HG03558 (cell line): ENCODE results near the gene CCDC86.

Experiments used
- ATAC-seq: cut with Tn5 transposase; IDR thresholded peaks from one replicate; pipeline ENCODE4 v1.9.1; 2021; ENCODE audit warnings: moderate number of reproducible peaks; ENCODE audit not compliant: unreplicated experiment; ENCODE audit errors: extremely low read depth

Gene CCDC86

DNA sequence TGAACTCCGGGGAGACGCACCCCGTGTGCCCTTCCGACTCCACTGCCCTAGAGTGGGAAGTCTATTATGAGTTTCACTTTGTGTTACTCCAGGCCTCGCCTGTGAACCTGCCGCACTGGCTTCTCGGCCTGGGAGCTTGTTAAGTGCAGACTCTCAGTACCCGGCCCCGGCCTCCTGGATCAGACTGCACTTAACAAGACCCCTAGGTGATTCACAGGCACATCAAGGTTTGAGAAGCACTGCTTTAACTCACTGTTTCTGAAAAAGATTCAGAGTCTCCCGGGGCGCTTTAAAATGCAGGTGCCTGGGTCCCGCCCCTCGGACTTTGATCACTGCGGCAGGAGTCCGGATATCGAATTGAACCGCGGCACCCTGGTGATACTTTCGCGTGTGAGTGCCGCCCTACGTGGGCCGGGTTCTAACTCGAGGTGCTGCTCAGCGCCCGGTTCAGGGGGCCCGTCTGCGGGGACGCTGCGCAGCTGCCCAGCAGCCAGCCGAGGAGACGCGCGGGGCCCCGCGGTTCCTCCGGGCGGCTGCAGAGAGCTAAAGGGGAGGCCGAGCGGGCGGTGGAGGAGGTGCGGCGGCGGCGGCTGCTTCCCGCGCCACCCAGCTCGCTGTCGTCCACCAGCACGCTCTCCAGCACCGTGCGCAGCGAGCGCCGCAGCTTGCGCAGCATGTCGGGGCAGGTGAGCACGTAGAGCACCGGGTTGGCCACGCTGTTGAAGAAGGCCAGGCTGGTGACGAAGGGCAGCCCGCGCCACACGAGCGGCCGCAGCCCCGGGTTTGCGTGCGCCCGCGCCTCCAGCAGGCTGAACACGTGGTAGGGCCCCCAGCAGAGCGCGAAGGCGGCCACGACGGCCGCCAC, 10.4 kb downstream of the CCDC86 start:
- ATAC-seq, result no peak

DNA sequence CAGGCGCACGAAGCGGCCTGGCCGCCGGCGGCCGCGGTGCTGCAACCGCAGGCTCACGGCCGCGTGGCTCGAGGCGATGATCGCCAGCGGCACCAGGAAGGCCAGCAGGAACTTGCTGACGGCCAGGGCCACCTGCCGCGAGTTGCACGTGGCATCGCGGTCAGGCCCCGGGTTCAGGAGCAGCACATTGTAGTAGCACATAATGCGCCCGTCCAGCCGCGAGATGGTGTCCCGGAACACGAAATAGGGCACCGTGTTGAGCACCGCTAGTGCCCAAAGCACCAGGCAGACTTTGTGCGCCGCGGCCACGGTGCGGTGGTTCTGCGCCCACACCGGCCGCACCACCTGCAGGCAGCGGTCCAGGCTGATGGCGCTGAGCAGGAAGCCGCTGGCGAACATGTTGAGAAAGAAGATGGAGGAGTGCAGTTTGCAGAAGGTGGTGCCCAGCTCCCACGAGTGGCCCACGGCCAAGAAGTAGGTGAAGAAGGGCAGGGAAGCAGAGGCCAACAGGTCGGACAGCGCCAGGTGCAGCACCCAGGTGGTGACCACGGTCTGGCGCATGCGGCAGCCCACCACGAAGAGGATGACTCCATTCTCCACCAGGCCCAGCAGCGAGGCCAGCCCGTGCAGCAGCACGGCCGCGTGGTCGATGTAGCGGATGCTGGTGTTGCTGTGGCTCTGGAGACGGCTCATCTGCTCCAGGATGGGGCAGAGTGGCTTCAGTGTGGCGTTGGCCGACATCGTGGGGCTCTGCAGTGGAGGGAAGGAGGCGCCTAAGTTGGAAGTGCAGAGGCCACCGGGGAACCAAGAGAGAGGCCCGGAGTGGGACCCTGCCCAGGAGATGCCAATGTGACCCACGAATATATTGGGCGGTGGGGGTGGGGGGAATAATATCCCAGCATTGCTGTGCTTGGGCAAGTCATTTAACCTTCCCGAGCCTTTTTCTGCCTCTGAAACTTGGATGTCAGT, 11.4 kb downstream of the CCDC86 start:
- no peak for ATAC-seq

DNA sequence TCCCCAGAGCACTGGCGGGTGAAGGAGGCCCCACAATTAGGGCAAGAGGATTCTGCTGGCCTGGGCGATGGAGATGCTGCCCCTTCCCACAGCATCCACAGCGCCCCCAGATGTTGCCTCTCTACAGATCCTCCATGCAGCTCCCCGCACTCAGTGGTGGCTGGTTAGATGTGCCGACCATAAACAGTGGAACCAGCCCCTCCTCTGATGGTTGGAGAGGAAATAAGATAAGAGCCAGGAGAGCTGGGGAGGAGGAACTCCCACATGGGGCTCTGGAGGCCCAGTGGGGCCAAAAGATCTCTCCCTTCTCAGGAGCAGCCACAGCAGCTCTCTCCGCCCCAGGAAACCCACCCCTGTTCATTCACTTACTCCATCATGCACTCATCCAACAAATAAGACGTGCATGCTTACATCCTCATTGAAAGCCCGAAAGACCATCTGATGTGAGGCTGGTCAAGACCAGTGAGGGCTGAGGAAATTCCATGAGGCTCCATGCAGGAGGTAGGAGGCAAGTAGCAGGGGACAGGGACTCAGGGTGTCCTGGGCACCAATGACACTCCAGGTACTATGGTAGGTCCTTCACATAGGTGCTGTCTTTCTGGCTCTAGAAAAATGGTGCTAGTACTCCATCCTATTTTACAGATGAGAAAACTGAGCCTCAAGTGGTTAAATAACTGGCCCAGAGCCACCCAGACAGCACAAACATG, 12.4 kb downstream of the CCDC86 start:
- ATAC-seq, result no peak

DNA sequence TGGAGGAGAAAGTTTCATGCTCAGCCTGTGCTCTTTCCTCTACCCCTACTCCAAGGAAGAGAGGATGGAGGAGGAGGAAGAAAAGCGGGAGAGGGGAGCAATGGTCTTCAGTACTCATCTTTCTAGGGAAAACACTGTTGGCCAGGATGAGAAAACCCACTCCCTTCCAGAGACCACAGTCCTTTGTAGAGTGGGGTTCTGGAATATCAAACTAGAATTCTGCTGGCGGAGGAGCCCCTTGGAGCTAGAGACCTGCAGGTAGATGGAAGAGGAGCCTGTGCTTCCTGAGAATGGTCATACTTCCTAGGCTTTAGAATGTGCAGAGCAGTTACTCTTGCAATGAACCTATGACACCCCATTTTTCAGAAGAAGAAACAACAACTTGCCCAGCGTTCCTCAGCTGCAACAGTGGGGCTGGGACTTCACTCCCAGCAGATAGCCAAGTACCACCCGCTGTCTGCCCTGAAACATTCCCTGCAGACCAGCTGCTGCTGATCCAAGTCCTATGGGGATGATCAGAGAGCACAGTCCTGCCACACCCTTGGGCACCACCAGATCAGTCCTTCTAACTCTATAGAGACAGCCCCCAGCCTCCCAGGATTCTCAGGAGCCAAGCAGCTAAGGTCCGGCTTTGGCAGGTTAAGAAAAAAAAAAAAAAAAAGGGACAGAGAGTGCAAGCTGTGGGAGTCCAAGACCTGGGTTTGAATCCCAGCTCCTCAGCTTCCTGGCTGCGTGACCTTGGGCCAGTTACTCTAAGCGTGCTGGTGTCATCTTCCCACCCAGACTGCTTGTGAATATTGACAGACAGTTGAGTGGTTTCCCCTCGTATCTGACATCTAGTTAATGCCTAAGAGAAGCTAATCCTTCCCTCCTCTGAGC, 13.2 kb downstream of the CCDC86 start:
- no peak for ATAC-seq

DNA sequence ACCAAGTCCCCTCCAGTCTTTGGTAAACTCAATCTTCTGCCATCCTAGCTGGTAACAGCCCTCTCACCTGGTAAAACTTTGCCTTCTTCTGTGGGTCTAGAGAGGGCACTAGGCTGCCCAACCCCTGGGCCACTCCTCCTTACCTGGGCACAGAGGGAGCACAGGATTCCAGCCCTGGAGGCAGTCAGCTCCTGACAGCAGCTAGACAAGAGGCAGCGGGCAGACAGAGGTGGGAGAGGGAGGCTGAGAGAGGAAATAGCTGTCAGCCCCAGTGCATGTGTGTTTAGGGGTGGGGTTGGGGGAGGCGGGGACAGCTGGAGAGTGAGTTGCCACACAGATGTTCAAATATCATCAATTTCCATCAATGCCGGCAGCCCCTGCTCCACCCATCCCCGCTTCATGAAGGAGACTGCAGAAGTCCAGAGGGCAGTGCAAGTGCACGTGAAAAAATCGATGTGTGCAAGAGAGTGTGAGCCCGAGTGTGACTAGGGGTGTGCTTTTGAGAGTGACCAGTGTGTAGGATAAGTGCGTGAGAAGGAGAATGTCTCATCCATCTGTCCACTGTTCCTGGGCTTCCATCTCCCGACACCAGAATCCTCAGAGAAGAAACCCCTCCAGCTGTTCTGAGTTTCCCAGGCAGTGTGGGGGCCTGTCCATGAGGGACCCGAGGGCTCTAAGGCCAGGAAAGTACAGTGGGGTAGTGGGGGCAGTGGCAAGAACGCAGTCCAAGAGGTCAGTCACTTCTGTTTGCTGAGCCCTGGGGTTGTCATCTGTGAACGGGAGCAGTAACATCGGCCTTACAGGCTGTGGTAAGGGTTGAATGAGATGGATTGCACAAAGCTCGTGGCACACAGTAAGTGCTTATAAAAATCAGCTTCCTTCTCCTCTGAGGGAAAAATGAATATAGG, 14.1 kb downstream of the CCDC86 start, which contains the start of gene PTGDR2:
PTGDR2 (minus strand) TSS at position 225 of the 908 bp plus-strand sequence. CDS start 2,228 bp downstream, outside the sequence.
- ATAC-seq, result no peak

DNA sequence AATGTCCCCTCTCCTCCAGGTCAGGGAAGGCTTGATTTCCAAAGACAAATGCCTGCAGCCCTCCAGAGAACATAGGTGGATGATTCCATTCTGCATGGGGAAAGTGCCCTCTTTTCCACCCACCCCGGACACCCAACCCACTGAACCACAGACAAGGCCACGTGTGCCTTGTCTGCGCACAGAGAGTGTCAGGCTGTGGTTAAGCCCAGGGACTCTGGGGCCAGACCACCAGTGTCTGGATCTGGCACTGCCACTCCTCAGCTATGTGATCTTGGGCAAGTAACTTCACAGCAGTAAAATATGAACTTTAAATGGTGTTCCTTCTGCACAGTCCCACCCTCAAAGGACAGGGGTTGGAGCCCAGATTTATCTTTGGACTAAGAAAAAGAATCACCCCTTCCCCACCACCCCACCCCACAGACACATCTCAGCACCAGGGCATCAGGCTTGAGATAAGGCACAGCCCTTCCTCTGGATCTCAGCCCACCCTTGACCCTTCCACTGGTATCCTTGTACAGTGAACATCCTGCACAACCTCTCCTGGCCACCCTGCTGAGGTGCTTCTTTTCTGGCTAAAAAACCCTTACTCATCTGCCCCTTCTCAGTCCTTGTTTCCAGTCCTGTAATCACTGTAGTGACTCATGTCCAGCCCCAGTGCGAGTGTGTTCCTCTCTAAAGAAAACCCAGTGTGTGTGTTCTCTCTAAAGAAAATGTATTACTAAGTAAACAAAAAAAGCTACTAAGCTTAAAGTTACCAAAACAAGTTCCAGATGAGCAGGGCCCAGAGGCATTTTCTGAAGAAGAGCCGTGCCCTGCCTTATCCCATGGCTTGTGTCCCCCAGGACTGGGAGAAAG, 15.7 kb downstream of the CCDC86 start:
- ATAC-seq, result no peak

DNA sequence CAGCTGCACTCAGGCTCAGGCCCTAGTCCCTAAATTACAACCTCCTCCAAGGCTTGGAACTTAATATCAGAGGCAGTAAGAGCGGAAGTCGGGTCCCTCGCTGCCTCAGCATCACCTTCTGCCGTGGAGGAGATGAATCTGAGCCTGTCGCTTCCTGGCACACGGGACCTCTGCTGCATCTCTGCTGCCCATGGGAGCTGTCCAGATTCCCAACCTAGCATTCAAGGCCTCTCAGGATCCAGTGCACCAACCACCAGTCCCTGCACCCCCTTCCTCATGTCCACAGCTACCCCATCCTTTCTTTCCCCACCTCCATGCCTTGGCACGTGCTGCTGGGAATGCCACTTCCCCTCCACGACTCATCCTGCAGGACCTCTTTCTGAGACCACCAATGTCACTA, 16.3 kb downstream of the CCDC86 start:
- ATAC-seq, result no peak

DNA sequence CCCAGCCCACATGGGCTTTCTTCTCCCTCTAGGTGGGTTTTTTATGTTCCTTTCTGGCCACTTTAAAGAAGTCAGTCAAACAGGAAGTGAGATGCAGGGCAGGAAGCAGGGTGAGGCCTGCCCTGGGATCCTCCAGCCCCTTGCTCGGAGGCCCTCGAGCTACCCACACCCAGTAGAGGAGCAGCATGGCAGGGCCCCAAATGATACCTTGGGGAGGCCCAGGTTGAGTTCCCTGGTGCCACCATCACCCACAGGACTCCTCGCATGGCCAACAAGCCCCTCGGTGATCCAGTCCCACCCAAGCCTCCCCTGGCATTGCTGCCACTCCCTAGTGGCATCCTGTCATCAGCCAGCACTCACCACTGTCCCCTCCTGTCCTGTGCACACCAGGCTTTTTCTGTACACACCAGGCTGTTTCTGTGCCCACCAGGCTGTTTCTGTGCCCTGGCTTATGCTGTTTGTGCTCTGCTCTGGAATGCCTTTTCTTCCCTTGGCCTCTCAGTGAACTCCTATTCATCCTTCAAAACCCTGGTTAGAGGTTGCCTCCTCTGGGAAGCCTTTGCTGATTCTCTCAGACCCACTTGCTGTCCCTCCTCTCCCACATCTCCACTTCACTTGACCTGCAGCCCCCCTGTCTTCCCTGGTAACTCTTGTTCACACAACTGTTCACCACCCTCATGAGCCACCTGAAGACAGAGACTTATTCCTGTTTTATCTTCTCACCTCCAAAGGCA, 17.0 kb downstream of the CCDC86 start:
- no peak for ATAC-seq

DNA sequence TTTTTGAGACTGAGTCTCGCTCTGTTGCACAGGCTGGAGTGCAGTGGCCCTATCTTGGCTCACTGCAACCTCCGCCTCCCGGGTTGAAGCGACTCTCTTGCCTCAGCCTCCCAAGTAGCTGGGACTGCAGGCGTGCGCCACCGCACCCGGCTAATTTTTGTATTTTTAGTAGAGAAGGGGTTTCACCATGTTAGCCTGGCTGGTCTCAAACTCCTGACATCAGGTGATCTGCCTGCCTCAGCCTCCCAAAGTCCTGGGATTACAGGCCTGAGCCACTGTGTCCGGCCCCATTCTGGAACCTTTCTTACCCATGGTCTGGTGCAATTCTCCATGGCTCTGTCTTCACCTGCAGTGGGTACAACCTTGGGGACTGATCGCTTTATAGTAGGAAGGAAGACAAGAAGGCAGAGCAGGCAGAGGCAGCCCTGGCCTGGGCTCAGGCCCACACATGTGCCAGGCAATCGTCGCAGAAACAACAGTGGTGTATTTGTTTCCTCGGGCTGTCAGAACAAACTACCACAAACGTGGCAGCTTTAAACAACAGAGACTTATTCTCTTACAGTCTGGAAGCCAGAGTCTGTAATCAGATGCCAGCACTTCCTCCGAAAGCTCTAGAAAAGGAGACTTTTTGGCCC, 17.8 kb downstream of the CCDC86 start:
- no peak for ATAC-seq

DNA sequence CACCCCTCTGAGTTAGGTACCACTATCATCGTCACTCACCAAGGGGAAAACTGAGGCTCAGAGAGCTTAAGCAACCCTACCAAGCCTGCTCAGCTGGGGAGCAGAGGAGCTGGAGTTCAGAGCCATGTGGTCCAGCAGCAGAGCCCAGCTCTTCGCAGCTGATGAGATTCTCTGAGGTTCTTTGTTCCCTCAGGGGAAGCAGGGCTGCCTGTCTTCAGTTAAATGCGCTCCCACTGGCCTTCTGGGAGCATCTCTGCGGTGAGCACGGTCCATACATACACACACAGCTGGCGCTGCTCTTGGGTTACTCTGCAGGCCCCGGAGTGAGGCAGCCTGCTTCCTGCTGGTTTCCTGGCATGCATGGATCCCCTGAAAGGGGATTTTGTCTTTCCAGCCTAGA, 19.0 kb downstream of the CCDC86 start:
- ATAC-seq, result no peak

DNA sequence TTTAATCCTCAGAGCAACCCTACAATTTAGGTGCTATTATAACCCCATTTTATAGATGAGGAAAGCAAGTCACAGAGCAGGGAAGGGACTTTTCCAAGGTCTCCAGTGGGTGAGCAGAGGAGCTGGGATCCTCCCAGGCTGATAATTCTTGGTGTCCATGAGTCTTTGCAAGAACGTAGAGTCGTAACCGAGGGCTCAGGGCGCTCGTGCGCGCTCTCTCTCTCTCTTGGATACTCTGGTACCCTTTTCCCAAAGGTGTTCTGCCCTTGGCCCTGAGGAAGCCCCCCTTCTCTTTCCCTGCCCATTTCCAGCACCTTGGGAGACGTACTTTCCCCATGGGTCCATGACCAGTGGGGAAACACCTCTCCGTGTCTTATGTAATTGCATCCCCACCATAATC, 20.3 kb downstream of the CCDC86 start:
- no peak for ATAC-seq

DNA sequence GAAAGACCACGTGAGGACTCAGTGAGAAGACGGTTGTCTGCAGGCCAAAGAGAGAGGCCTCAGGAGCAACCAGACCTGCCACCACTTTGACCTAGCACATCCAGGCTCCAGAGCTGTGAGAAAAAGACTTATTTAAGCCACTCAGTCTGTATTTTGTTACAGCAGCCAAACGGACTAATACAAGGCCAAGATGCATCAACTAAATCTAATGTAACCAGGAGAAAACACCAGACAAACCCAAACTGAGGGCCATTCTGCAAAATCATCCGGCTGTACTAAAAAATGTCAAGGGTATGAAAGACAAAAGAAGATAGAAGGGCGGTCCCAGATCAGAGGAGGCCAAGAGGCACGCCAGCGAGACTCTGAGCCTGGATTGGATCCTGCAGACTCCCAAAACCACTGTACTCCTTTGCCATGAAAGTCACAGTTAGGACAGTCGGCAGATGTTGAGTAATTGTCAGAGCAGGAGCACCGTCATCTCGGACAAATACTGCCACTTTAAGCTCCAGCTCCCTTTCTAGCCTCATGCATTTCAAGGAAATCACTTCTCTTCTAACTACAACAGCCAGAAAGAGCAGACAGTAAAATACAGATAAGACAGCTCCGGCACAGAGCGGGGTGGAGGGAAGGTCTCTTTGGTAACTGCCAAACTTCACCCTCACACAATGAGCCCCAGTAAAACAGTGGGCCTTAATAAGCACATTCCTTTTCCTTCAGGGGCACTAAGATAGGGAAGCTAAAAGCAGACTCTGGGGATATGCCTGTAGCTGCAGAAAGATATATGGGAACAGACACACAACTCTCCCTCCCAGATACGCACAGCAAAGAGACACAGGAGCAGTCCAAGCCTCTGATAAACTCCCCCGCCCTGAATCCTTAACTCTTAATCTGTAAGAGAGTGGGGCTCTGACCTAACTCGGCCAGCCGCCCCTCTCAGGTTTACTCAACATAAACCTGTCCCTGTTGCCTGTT, 21.9 kb downstream of the CCDC86 start:
- ATAC-seq, result no peak

DNA sequence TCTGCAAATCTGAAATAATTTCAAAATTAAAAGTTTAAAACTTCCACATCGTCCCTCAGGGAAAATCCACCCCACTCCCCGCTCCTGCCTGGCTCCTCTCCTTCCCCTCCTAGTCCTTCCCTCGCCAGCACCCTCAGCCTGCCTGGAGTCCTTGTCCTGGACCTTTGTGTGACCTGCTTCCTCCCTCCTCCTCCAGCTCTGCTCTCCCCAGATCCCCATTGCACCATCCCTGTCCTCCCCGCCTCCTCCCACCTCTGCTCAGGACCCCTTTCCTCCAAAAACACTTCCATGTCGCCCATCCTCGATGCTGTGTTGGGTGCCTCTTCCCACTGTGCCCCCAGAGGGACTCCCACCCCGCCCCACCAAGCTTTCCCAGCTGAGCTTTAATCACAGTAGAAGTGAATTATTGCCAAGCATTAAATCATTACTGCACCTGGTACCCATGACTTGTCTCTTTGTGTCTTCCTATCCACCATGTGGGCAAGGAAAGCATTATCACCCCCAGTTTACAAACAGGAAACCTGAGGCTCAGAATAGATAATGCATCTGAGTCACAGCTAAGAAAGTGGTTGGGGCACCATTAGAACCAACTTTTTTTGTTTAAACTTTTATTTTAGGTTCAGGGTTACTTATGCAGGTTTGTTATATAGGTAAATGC, 23.1 kb downstream of the CCDC86 start:
- no peak for ATAC-seq

DNA sequence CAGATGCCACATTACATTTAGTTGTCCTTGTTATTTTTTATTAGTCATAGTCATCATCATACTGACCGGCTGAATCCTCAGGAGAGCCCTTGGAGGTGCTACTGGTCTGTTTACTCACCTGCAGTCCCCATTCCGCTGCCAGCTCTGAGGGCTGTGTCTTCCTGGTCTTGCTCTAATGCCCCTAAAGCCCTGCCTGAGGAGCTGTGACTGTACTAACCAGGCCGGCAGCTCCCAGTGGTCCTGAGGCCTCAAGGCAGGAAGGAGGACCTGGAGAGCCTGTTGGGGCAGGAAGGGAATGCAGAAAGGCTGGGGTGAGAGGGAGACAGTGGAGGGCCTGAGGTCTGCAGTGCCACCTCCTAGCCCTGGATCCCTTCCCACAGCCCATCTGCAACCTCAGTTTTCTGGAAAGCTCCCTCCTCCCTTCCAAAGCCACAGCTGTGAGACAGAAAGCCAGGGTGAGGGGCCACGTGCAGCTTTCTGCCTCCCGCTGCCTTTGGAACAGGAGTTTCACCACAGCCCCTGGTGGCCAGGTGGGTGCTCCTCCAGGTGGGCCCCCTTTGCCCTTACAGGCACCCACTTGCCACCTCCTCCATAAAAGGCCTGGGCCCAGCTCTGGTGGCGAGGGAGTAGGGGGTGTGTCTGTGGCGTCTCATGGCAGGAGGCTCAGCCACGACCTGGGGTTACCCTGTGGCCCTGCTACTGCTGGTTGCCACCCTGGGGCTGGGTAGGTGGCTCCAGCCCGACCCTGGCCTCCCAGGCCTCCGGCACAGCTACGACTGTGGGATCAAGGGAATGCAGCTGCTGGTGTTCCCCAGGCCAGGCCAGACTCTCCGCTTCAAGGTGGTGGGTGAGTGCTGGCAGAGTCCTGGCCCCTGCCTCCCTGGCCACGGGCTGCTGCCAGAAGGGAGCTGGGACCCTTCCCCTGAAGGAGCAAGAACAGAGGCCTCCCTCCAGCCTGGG, 25.3 kb downstream of the CCDC86 start, which contains the start of gene ZP1:
ZP1 (plus strand) TSS at position 632 of the 960 bp plus-strand sequence; CDS start at position 652, 20 bp downstream.
- no peak for ATAC-seq
